Measurements from ENCODE around the gene NDUFB1.

Gene NDUFB1

DNA sequence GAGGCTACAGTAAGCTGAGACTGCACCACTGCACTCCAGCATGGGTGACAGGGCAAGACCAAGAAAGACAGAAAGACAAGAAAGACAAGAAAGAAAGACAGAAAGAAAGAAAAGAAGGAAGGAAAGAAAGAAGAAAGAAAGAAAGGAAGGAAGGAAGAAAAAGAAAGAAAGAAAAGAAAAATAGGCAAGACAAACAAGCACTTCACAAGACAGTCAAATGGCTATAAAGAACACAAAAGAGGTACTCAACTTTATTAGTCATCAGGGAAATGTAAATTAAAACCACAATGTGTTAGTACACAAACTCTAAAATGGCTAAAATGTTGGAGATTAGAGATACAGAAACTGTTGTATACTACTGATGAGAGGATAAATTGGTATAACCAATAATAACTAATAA is 21.7 kb downstream of the NDUFB1 start:
- no peak for DNase-seq (ENCODE audit: low read depth in 2 of 2)

DNA sequence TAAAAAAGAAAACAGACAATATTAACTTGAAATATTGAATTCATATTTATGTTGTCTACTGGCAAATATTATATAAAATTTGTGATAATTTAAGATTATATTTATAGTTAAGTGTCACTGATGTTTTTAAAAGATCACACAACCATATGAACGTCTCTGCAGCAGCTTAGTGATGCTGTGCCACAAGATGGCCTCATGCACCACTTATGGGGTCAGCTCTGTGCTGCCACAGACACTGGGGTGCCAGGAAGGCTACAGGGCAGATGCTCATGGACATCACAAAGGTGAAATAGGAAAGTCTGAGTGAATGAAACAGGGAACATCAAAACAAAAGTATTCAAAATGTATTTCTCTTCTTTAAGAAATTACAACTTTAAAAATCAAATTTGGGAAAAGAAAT is 28.2 kb downstream of the NDUFB1 start:
- DNase-seq (ENCODE audit: low read depth in 2 of 2) = no peak

DNA sequence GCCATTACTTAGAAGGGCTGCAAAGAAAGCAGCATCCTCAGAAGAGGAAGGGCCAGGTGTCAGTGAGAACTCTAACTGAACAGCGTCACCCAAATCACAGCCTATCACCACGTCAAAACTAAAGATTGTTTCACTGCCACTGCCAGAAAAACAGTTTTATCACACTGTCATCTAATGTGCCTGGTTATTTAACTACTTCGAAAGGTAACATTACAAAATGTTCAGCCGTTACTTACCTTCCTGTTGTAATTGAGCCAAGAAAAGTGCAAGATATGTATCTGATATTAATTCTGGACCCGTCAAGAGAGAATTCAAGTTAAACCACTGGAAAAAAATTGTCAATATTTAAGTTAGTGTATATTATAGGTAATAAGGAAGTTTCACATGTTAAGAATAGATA is 33.0 kb downstream of the NDUFB1 start:
- DNase-seq (ENCODE audit: low read depth in 2 of 2) = no peak

DNA sequence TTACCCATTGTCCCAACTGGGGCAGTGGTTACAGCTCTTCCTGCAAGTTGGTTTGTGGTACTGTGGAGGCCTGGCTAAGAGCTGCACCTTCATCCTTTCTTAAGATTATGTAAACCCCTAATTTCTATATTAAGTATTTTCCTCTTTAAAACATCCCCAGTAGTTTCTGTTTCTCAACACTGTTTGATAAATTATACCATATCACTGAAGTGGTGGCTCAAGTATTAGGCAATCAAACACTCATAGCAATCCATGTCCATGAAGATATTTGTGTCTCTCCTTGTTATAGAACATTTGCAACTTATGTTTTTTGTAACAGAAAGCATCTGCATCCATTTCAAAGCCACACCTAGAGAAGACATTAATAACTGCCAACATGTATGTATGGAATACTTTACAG is 47.0 kb downstream of the NDUFB1 start:
- no peak for DNase-seq (ENCODE audit: low read depth in 2 of 2)
